Activated T-helper 1 cell treated with Interleukin-2 at 50 U/mL for 16 hours (primary cell): ENCODE data around the gene CTAGE4.
"Not testable (repeated sequence)": the region's sequence is repeated elsewhere in the genome, so short reads cannot be mapped to it uniquely, and the experiment has no call there.

Experiments used
- DNase-seq: peaks from one replicate; pipeline ENCODE4 v3.0.0-alpha.2; 2020; ENCODE audit warnings: low read depth

Gene CTAGE4

GRCh38 chr7:144183166-144183565, at the start of gene CTAGE4:
TSS of gene CTAGE4 (plus strand) at chr7:144183466. CDS start at chr7:144183504, 38 bp downstream.
- not testable (repeated sequence) for DNase-seq

GRCh38 chr7:144134116-144134515, 49.1 kb upstream of the CTAGE4 start:
- no peak for DNase-seq

- DNase-seq, result no peak
Measured at GRCh38 chr7:144137501-144137900, 45.8 kb upstream of the CTAGE4 start.

- DNase-seq, result no peak
Measured at GRCh38 chr7:144142187-144142586, 41.1 kb upstream of the CTAGE4 start.

GRCh38 chr7:144144426-144144825, 38.8 kb upstream of the CTAGE4 start:
- DNase-seq, result no peak

GRCh38 chr7:144148224-144148827, 34.9 kb upstream of the CTAGE4 start:
- no peak for DNase-seq

GRCh38 chr7:144158861-144159260, 24.4 kb upstream of the CTAGE4 start:
- DNase-seq, result no peak

- no peak for DNase-seq
Measured at GRCh38 chr7:144164784-144165183, 18.5 kb upstream of the CTAGE4 start.

GRCh38 chr7:144171594-144172350, 11.5 kb upstream of the CTAGE4 start:
- not testable (repeated sequence) for DNase-seq

GRCh38 chr7:144174613-144175012, 8.7 kb upstream of the CTAGE4 start:
- no peak for DNase-seq

- not testable (repeated sequence) for DNase-seq
Measured at GRCh38 chr7:144178380-144179164, 4.7 kb upstream of the CTAGE4 start.

GRCh38 chr7:144179165-144179479, 4.1 kb upstream of the CTAGE4 start:
- DNase-seq, result not testable (repeated sequence)

- DNase-seq, result not testable (repeated sequence)
Measured at GRCh38 chr7:144187848-144188247, 4.6 kb downstream of the CTAGE4 start.

- not testable (repeated sequence) for DNase-seq
Measured at GRCh38 chr7:144188578-144189171, 5.4 kb downstream of the CTAGE4 start.

GRCh38 chr7:144193782-144194181, 10.5 kb downstream of the CTAGE4 start:
- not testable (repeated sequence) for DNase-seq

GRCh38 chr7:144194453-144194852, 11.2 kb downstream of the CTAGE4 start:
- not testable (repeated sequence) for DNase-seq

- DNase-seq, result not testable (repeated sequence)
Measured at GRCh38 chr7:144195212-144195872, 12.1 kb downstream of the CTAGE4 start, which contains the start of gene ARHGEF35. TSS of gene ARHGEF35 (minus strand) at chr7:144195833. CDS start at chr7:144188383, 7,450 bp downstream.

GRCh38 chr7:144198934-144199333, 15.7 kb downstream of the CTAGE4 start:
- not testable (repeated sequence) for DNase-seq

- DNase-seq, result not testable (repeated sequence)
Measured at GRCh38 chr7:144201978-144202377, 18.7 kb downstream of the CTAGE4 start.

- not testable (repeated sequence) for DNase-seq
Measured at GRCh38 chr7:144203086-144203485, 19.8 kb downstream of the CTAGE4 start.

- not testable (repeated sequence) for DNase-seq
Measured at GRCh38 chr7:144205306-144205705, 22.0 kb downstream of the CTAGE4 start.

GRCh38 chr7:144217200-144217599, 33.9 kb downstream of the CTAGE4 start:
- DNase-seq, result not testable (repeated sequence)
